SJSA1 (cell line): ENCODE results near the gene EBF3. TPM values are rescaled to one million over a fixed set of nuclear protein-coding genes. Genes with fewer than 3 reads are reported as not detected.
"Not testable (repeated sequence)": the region's sequence is repeated elsewhere in the genome, so short reads cannot be mapped to it uniquely, and the experiment has no call there.

Experiments used
- DNase-seq, 2 experiments: peaks; one replicate each; pipeline ENCODE4 v3.0.0-alpha.2; 2015 to 2020; ENCODE audit warnings: low spot score in 2 of 2, low read depth in 1 of 2
- H3K27ac ChIP-seq: fragments of 250-450 bp; sonication (Bioruptor Pico); 2 replicates; pipeline ENCODE4 v1.5.1; 2020; ENCODE audit warnings: mild to moderate bottlenecking, moderate library complexity
- H3K27me3 ChIP-seq: fragments of 250-450 bp; sonication (Bioruptor Pico); replicated peaks from 2 replicates; pipeline ENCODE4 v1.5.1; 2020; ENCODE audit warnings: mild to moderate bottlenecking, moderate library complexity
- H3K36me3 ChIP-seq: fragments of 250-450 bp; sonication (Bioruptor Pico); 2 replicates; pipeline ENCODE4 v1.5.1; 2020; ENCODE audit warnings: mild to moderate bottlenecking
- H3K4me1 ChIP-seq: fragments of 250-450 bp; sonication (Bioruptor Pico); replicated peaks from 2 replicates; pipeline ENCODE4 v1.6.1; 2021; ENCODE audit warnings: mild to moderate bottlenecking
- H3K4me3 ChIP-seq: fragments of 250-450 bp; sonication (Bioruptor Pico); 2 replicates; pipeline ENCODE4 v1.5.1; 2020; ENCODE audit warnings: mild to moderate bottlenecking
- H3K9me3 ChIP-seq: fragments of 250-450 bp; sonication (Bioruptor Pico); replicated peaks from 2 replicates; pipeline ENCODE4 v1.5.1; 2020; ENCODE audit warnings: mild to moderate bottlenecking
- total RNA-seq: library from RNA; depleted of rRNA; stranded (reverse); fragments of >200 nt; shearing (Covaris generic); gene quantifications from 2 replicates; pipeline ENCODE4 v1.2.3, GENCODE V29; 2014

EBF3 gene
- total RNA-seq, 1 experiment from 2014 or later: not detected

DNA sequence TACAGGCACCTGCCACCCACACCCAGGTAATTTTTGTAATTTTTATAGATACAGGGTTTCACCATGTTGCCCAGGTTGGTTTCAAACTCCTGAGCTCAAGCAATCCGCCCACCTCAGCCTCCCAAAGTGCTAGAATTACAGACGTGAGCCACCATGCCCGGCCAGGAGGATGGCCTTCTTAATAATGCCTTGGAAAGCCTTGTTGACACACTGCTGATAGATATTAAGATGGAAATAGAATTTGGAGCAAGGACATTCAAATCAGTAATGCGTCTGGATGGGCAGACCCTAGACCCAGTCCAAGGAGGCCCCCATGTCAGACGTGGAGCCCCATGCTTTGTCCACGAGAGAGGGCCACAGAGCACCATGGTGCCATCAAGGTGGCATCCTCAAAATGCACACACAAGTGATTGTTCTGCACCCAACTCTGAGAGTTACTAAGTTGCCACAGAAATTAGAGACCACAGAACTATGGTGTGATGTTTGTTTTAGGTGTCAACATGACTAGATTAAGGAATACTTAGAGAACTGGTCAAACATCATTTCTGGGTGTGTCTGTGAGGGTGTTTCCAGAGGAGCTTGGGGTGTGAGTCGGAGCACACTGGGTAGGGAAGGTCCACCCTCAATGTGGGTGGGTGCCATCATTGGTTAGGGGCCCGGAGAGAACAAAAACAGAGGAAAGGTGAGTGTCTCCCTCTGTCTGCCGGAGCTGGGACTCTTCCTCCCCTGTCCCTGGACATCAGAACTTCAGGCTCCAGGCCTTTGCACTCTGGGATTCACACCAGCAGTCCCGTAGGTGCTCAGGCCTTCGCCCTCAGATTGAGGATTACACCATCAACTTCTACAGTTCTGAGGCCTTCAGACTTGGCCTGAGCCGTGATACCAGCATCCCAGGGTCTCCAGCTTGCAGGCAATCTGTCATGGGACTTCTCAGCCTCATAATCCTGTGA is 34.5 kb downstream of the EBF3 start:
- no peak for DNase-seq
- Histone ChIP-seq H3K27ac (no peak overlapping the region), H3K4me3 (no peak overlapping the region), H3K9me3 (no peaks in the 10 kb centered on the region; the same call in 1 of the 2 replicates), H3K36me3 (no peaks in the 10 kb centered on the region), H3K4me1 (no peaks in the 10 kb centered on the region), H3K27me3 (no peaks in the 10 kb centered on the region)

DNA sequence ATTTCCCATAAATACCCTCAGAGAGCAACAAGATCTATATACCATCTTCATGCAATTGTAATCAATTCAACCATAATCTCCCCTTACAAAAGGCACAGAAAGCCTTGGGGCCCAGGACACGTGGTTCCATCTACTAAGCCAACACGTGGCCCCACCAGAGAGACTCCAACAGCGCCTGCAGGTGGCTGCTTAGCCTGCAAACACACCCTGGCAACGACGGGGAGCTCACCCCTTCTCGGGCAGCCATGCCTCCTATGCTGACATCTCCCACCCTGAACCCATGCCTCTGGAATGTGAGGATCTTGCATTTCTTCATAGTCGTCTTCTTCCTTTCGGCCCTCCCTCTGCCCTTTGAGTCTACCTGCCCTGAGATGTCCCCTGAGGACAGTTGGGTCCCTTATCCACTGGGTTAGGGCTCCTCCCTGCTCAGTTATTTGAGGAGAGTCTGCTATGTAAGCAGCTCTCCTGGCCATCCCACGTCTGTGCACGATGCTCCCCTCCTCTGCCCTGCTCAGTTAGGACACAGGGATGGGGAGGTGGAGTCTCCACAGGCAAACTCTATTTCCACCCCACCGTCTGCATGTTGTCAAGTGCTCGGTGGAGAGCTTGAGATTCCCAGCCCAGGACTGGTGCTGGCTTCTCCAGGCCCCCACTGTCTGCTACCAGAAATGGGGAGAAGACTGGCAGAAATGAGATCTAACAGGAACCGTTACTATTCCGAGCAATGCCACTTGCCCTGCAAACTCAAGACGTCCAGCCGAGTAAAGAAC is 36.5 kb downstream of the EBF3 start:
- H3K4me3 ChIP-seq: no peak overlapping the region

DNA sequence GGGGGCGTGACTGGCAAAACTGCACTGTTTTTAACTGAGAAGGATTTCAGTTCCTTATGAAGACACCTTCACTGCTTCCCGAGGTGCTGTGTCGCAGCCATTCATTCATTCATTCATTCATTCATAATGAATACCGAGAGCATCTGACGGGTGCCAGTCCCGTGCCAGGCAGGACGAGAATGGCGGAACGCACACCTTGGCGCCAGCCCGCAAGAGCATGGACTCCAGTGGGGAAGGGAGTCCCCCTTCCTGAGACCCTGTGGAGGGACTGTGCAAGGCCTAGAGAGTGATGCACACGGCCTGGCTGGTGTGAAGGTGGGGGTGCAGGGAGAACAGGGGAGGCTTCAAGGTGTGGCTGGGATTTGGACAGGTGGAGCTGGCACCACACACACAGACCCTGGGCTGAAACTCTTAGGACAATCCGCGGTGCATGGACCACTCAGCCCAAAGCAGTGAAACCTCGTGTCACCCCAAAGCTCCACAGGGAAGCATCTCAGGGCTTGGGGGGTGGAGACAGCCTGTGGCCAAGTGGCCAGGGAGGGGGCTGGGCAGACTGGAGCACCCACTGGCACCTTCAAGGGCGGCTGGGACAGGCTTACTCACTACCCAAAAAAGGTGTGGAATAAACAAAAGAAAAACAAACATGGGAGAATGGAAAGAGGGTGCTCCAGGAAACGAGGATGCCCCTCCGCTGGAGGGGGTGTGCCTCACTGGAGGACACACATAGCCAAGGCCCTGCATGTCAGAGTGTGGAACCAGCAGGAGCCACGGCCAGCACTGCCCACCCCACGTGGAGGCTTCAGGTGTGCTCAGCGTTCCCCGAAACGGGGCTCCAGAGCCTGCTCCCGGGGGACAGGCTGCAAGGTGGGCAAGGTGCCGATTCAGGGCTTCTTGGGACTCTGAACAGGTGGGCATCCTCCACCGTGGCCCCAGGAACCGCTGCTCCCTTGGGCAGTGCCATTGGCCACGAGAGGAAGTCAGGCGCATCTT is 37.7 kb downstream of the EBF3 start:
- H3K4me1 ChIP-seq: no peaks in the 10 kb centered on the region
- H3K27ac ChIP-seq: no peak overlapping the region
- no peaks in the 10 kb centered on the region; the same call in 1 of the 2 replicates for H3K9me3 ChIP-seq
- H3K36me3 ChIP-seq: no peaks in the 10 kb centered on the region
- no peak for DNase-seq
- H3K27me3 ChIP-seq: no peaks in the 10 kb centered on the region
- H3K4me3 ChIP-seq: no peak overlapping the region

More for the DNA sequence above, 36.5 kb downstream of the EBF3 start:
- Histone ChIP-seq H3K27ac (no peak overlapping the region), H3K27me3 (no peaks in the 10 kb centered on the region), H3K4me1 (no peaks in the 10 kb centered on the region), H3K36me3 (no peaks in the 10 kb centered on the region), H3K9me3 (no peaks in the 10 kb centered on the region; the same call in 1 of the 2 replicates)
- no peak for DNase-seq

DNA sequence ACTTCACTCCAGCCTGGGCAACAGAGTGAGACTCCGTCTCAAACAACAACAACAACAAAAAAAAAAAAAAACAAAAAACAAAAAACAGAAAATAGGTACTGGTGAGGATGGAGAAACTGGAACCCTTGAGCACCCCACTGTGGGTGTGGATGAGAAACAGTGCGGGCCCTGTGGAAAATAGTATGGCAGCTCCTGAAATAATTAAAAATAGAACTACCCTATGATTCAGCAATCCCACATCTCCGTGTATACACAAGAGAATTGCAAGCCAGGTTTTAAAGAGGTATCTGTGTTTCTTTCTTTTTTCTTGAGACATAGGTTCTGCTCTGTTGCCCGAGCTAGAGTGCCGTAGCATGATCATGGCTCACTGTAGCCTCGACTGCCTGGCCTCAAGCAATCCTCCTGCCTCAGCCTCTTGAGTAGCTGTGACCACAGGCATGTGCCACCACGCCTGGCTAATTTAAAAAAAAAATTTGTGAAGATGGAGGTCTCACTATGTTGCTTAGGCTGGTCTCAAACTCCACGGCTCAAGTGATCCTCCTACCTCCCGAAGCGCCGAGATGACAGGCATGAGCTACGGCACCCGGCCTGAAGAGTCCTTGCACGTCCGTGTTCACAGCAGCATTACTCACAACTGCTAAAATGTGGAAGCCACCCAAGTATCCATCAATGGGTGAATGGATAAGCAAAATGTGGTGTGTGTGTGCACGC is 39.5 kb downstream of the EBF3 start:
- H3K27ac ChIP-seq: no peak overlapping the region

DNA sequence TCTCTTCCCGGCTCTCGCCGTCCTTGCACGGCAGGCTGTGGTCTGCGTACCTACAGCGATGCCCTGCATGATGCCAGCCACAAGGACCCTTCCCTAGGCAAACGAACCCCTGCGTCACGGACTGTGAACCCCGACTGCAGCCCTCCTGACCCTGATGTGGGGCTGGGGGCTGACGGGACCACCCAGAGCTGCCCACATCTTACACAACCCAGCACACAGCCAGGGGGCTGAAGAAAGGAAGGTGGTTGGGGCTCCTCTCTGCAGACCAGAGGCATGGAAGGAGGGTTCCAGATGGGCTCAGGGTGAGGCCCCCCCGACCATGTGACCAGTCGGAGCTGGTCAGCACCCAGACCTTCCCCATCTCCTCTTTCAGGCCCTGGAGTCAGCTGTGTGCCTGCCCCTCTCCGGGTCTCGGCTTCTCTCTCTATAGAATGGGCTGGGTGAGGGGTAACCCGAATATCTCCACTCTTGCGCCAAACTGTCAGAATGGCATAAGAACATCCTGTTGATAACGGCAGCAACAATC is 41.4 kb downstream of the EBF3 start:
- no peaks in the 10 kb centered on the region for H3K27me3 ChIP-seq
- DNase-seq: no peak
- H3K36me3 ChIP-seq: no peaks in the 10 kb centered on the region
- H3K27ac ChIP-seq: no peak overlapping the region
- H3K9me3 ChIP-seq: 0 out of 2 replicates have a peak, but pooled peaks cover 4% of the 10 kb centered on the region
- no peaks in the 10 kb centered on the region for H3K4me1 ChIP-seq
- no peak overlapping the region for H3K4me3 ChIP-seq

More for the DNA sequence above, 39.5 kb downstream of the EBF3 start:
- H3K27me3 ChIP-seq: no peaks in the 10 kb centered on the region
- H3K9me3 ChIP-seq: no peaks in the 10 kb centered on the region
- no peak for DNase-seq
- no peaks in the 10 kb centered on the region for H3K36me3 ChIP-seq
- no peaks in the 10 kb centered on the region for H3K4me1 ChIP-seq
- no peak overlapping the region for H3K4me3 ChIP-seq

DNA sequence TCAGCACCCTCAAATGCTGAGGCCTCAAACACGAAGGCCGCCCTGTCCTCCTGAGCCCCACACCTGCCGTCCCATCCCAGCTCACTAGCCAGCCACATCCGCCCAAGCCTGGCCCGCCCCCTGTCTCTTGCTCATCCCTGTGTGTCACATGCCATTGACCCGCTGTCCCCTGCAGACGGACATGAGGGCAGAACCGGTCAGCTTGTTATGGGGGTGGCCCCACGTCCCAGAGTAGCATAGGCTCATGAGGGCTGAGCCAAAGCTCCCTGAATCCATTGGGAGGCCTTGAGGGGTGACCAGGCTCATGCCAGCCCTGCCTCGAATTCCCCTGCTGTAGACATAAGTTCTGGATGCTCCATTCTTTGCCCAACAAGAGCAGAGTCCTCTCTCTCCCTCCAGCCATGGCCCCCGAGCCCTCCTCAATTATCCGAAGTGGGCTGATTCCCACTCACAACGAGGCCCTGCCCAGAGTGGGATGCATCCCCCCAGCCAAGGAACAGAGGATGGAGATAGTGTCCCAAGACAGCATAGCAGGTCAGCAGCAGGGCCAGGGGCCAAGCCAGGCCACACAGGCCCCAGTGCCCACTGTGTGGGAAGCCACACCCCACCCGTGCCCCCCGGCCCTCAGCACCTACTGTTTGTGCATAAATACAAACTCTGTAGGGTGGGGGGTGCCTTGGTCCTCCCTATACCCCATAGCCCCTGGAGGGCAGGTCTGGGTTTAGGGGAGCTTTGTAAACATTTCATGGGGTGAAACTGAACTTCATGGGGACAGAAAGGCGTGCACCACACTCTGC is 42.1 kb downstream of the EBF3 start:
- Histone ChIP-seq H3K27ac (no peak overlapping the region), H3K36me3 (no peaks in the 10 kb centered on the region), H3K4me3 (no peak overlapping the region), H3K9me3 (0 out of 2 replicates have a peak, but pooled peaks cover 4% of the 10 kb centered on the region), H3K4me1 (no peaks in the 10 kb centered on the region), H3K27me3 (no peaks in the 10 kb centered on the region)
- no peak for DNase-seq

DNA sequence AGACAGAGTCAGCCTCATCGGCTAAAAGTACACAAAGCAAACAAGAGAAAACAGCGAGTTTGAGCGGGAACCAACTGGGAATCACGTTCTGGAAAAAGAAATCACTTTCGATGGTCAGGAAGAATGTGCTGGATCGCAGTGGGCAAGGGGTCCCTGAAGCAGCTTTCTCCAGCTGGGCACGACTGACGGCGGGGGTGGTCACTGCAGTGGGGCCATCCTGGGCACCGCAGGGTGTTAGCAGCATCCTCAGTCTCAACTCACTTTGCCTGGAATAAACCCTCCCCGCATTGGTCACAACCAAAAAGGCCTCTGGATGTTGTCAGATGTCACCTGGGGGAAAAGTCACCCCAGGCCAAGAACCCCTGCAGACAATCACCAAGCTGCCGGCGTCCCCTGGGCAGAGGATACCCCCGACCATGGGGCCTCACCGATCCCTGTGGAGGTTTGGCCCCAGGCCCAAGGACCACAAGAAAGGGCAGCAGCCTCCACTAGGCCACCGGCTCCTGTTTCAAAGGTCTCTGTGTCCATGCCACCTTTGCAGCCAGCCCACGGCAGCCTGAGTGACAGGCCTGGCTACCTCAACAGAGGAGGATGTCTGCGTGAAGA is 42.9 kb downstream of the EBF3 start:
- no peak for DNase-seq
- Histone ChIP-seq H3K27me3 (no peaks in the 10 kb centered on the region), H3K36me3 (no peaks in the 10 kb centered on the region), H3K9me3 (0 out of 2 replicates have a peak, but pooled peaks cover 4% of the 10 kb centered on the region), H3K4me3 (no peak overlapping the region), H3K27ac (no peak overlapping the region), H3K4me1 (no peaks in the 10 kb centered on the region)

DNA sequence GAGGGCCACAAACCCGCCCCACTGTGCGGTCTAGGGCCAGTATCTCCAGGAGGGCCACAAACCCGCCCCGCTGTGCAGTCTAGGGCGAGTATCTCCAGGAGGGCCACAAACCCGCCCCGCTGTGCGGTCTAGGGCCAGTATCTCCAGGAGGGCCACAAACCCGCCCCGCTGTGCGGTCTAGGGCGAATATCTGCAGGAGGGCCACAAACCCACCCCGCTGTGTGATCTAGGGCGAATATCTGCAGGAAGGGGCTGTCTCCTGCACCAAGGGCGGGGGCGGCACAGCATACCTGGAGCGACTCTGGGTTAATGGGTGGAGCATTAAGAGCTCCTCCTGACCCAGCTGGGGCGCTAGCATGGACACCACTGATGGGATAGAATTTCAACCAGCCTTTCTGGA is 43.9 kb downstream of the EBF3 start:
- H3K36me3 ChIP-seq, H3K27ac ChIP-seq, H3K4me1 ChIP-seq, DNase-seq, H3K9me3 ChIP-seq, H3K27me3 ChIP-seq, H3K4me3 ChIP-seq: not testable (repeated sequence)

DNA sequence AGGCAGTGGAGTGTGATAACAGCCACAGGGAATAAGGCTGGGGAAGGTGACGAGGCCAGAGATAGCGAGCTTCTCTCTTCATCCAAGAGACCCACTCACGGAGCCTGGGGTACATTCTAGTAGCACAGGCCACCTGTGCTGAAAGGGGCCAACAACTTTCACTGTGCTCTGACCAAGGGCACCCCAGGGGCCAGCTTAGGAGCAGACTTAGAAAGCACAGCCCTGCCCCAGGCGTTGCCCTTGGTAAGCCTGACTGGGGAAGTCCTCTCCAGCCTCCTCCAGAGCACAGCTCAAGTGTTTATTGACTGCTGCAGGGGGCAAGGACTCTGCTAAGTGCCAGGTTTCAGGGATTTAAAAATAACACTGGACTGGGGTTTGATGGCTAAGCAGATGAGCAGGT is 44.7 kb downstream of the EBF3 start:
- Histone ChIP-seq H3K36me3 (no peaks in the 10 kb centered on the region), H3K9me3 (0 out of 2 replicates have a peak, but pooled peaks cover 4% of the 10 kb centered on the region), H3K4me3 (no peak overlapping the region), H3K27ac (no peak overlapping the region), H3K27me3 (no peaks in the 10 kb centered on the region), H3K4me1 (no peaks in the 10 kb centered on the region)
- DNase-seq: no peak

DNA sequence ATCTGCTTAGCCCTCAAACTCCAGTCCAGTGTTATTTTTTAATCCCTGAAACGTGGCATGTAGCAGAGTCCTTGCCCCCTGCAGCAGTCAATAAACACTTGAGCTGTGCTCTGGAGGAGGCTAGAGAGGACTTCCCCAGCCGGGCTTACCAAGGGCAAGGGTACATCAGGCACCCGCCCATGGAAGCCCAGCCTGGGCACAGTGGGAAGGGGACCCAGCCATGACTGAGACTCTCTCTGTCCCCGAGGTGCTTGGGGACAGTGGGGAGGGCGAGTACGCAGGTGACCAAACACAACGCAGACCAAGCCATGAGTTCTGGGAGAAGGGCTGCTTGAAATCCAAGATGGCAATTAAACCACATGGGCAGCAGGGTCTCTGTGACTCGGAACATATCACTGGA is 45.2 kb downstream of the EBF3 start:
- H3K36me3 ChIP-seq: no peaks in the 10 kb centered on the region
- no peak for DNase-seq
- H3K4me3 ChIP-seq: no peak overlapping the region
- no peaks in the 10 kb centered on the region for H3K4me1 ChIP-seq
- 0 out of 2 replicates have a peak, but pooled peaks cover 4% of the 10 kb centered on the region for H3K9me3 ChIP-seq
- no peak overlapping the region for H3K27ac ChIP-seq
- no peaks in the 10 kb centered on the region for H3K27me3 ChIP-seq

DNA sequence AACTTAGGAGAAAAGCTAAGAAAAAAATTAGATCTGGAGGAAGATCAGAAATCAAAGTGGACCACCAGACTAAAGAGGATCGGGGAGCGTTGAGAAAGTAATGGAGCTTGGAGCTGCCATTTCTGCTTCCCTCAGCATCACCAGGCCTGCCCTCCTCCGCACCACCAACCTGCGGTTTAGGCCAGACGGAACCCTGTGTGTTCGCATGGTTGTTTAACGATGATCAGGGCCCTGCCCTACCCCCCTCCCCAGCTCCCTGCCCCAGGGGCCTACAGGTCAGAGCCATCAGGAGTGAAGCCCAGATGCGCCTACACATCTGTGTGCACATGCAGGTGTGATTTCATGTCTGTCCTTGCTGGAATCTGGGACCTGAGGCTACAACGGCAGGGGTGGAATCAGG is 45.7 kb downstream of the EBF3 start:
- Histone ChIP-seq H3K9me3 (0 out of 2 replicates have a peak, but pooled peaks cover 4% of the 10 kb centered on the region), H3K36me3 (no peaks in the 10 kb centered on the region), H3K27me3 (no peaks in the 10 kb centered on the region), H3K27ac (no peak overlapping the region), H3K4me1 (no peaks in the 10 kb centered on the region), H3K4me3 (no peak overlapping the region)
- DNase-seq: no peak
